Astrocyte (in vitro differentiated cells and primary cell): ENCODE results near the gene TCIRG1. TPM values are rescaled to one million over a fixed set of nuclear protein-coding genes. Genes with fewer than 3 reads are reported as not detected.

ENCODE experiments used
- DNase-seq: peaks from one replicate; pipeline ENCODE4 v3.0.0-alpha.2; 2010; ENCODE audit warnings: low read depth
- FAIRE-seq: peaks from 2 replicates; lab custom pipeline; 2011; peaks lifted over from hg19 to GRCh38; lab: Jason Lieb, UNC
- H2AFZ ChIP-seq: 2 replicates; pipeline ENCODE4 v1.6.0; 2012; ENCODE audit warnings: low read depth, low read length, inconsistent platforms
- H3K27ac ChIP-seq: 2 replicates; pipeline ENCODE4 v1.5.1; 2011; ENCODE audit warnings: low read depth, low read length, inconsistent platforms
- H3K27me3 ChIP-seq: 2 replicates; pipeline ENCODE4 v1.6.0; 2011; ENCODE audit warnings: low read length, inconsistent platforms; ENCODE audit not compliant: insufficient read depth
- H3K36me3 ChIP-seq: 2 replicates; pipeline ENCODE4 v1.5.1; 2011; ENCODE audit warnings: low read length, inconsistent platforms; ENCODE audit not compliant: insufficient read depth
- H3K4me1 ChIP-seq: 2 replicates; pipeline ENCODE4 v1.5.1; 2011; ENCODE audit warnings: low read length, inconsistent platforms; ENCODE audit not compliant: insufficient read depth
- H3K4me2 ChIP-seq: 2 replicates; pipeline ENCODE4 v1.6.0; 2012; ENCODE audit warnings: low read length, inconsistent platforms
- H3K4me3 ChIP-seq: 2 replicates; pipeline ENCODE4 v1.5.1; 2011; ENCODE audit warnings: low read depth, mild to moderate bottlenecking, low read length, inconsistent platforms; ENCODE audit not compliant: insufficient read depth
- H3K79me2 ChIP-seq: 2 replicates; pipeline ENCODE4 v1.6.0; 2012; ENCODE audit warnings: mild to moderate bottlenecking, low read length, inconsistent platforms; ENCODE audit not compliant: insufficient read depth
- H3K9ac ChIP-seq: 2 replicates; pipeline ENCODE4 v1.6.0; 2012; ENCODE audit warnings: mild to moderate bottlenecking, low read length, inconsistent platforms
- H3K9me3 ChIP-seq: 2 replicates; pipeline ENCODE4 v1.5.1; 2012; ENCODE audit warnings: low read depth, mild to moderate bottlenecking, low read length, inconsistent platforms; ENCODE audit not compliant: insufficient read depth
- H4K20me1 ChIP-seq: 2 replicates; pipeline ENCODE4 v1.6.0; 2012; ENCODE audit warnings: low read length, inconsistent platforms; ENCODE audit not compliant: insufficient read depth
- H3K27ac Mint-ChIP-seq: one replicate; pipeline ENCODE4 v1.8.0; 2021; ENCODE audit warnings: mild to moderate bottlenecking, mixed read lengths; ENCODE audit not compliant: unreplicated experiment
- H3K27me3 Mint-ChIP-seq: one replicate; pipeline ENCODE4 v1.8.0; 2021; ENCODE audit warnings: low read depth, mixed read lengths; ENCODE audit not compliant: unreplicated experiment
- H3K36me3 Mint-ChIP-seq: one replicate; pipeline ENCODE4 v1.8.0; 2021; ENCODE audit warnings: low read depth, mixed read lengths; ENCODE audit not compliant: unreplicated experiment
- H3K4me1 Mint-ChIP-seq: one replicate; pipeline ENCODE4 v1.8.0; 2021; ENCODE audit warnings: low read depth, mixed read lengths; ENCODE audit not compliant: unreplicated experiment
- H3K4me3 Mint-ChIP-seq: one replicate; pipeline ENCODE4 v1.8.0; 2021; ENCODE audit warnings: mild to moderate bottlenecking, moderate library complexity, mixed read lengths; ENCODE audit not compliant: unreplicated experiment
- H3K9me3 Mint-ChIP-seq: one replicate; pipeline ENCODE4 v1.8.0; 2021; ENCODE audit warnings: mild to moderate bottlenecking, mixed read lengths; ENCODE audit not compliant: unreplicated experiment
- CTCF ChIP-seq: IDR thresholded peaks from 2 replicates; pipeline ENCODE4 v1.5.1; 2011; ENCODE audit warnings: low read depth, mild to moderate bottlenecking, inconsistent platforms, low read length, moderate library complexity; ENCODE audit not compliant: insufficient read depth
- EZH2 ChIP-seq: IDR thresholded peaks from 2 replicates; pipeline ENCODE4 v1.6.1; 2012; ENCODE audit warnings: mild to moderate bottlenecking, low read length, inconsistent platforms; ENCODE audit not compliant: insufficient read depth
- total RNA-seq: library from RNA; stranded (reverse); gene quantifications from 2 replicates; pipeline ENCODE4 v1.2.1, GENCODE V29; 2021

Gene TCIRG1
- total RNA-seq, 1 donor from 2014 or later: 55.1 TPM

- no peak overlapping the region for H3K27ac ChIP-seq
- TF ChIP-seq EZH2 (no peak), CTCF (no peak)
- no peaks in the 10 kb centered on the region for H3K36me3 ChIP-seq
- Mint-ChIP-seq H3K9me3 (no peaks in the 10 kb centered on the region), H3K4me3 (no peak overlapping the region), H3K4me1 (peaks cover 12% of the 10 kb centered on the region), H3K36me3 (peaks cover 4% of the 10 kb centered on the region), H3K27me3 (no peaks in the 10 kb centered on the region), H3K27ac (no peak overlapping the region)
- H2AFZ ChIP-seq: no peak overlapping the region
- H3K9me3 ChIP-seq: no peaks in the 10 kb centered on the region
- FAIRE-seq (no peak), DNase-seq (no peak)
- no peak overlapping the region for H3K9ac ChIP-seq
- H3K27me3 ChIP-seq: no peaks in the 10 kb centered on the region
- no peak overlapping the region for H3K4me3 ChIP-seq
- H3K4me1 ChIP-seq: peaks cover 40% of the 10 kb centered on the region
- no peak overlapping the region for H3K4me2 ChIP-seq
- no peaks in the 10 kb centered on the region for H4K20me1 ChIP-seq
- H3K79me2 ChIP-seq: peaks cover 56% of the 10 kb centered on the region
Measured at GRCh38 chr11:68036141-68036716, 2.6 kb upstream of the TCIRG1 start.

GRCh38 chr11:68036717-68037239 is 2.0 kb upstream of the TCIRG1 start:
- Histone ChIP-seq H3K27ac (no peak overlapping the region), H3K4me1 (peaks cover 34% of the 10 kb centered on the region), H3K79me2 (peaks cover 56% of the 10 kb centered on the region), H3K9me3 (no peaks in the 10 kb centered on the region), H3K4me3 (no peak overlapping the region), H3K4me2 (no peak overlapping the region), H3K36me3 (no peaks in the 10 kb centered on the region), H4K20me1 (peaks cover 4% of the 10 kb centered on the region), H2AFZ (no peak overlapping the region), H3K27me3 (no peaks in the 10 kb centered on the region), H3K9ac (no peak overlapping the region)
- Mint-ChIP-seq H3K27ac (no peak overlapping the region), H3K27me3 (no peaks in the 10 kb centered on the region), H3K9me3 (no peaks in the 10 kb centered on the region), H3K36me3 (peaks cover 4% of the 10 kb centered on the region), H3K4me1 (peaks cover 8% of the 10 kb centered on the region), H3K4me3 (no peak overlapping the region)
- TF ChIP-seq CTCF: no peak
- TF ChIP-seq EZH2: no peak
- FAIRE-seq (no peak), DNase-seq (no peak)
